Measurements from ENCODE around the gene CENPB. TPM values are rescaled to one million over a fixed set of nuclear protein-coding genes. Genes with fewer than 3 reads are reported as not detected.

Gene CENPB
- total and polyA plus RNA-seq, 4 donors, result 4.5 to 32.4 (median 25.4) TPM

- WGBS, result 26% methylated on average over 18 of the region's 18 CpGs
- Histone ChIP-seq H3K9ac (ENCODE audit: low read depth in 1 of 2, low read length in 2 of 2) (no peak overlapping the region), H3K4me3 (ENCODE audit: low read depth in 1 of 3, low read length in 3 of 3) (no peak overlapping the region), H3K4me1 (ENCODE audit: control insufficient read depth in 4 of 4, insufficient read depth in 4 of 4, low read length in 3 of 4) (peaks cover 12 to 29% (median 22%) of the 10 kb centered on the region in 4 donors), H3K27me3 (ENCODE audit: control insufficient read depth in 4 of 4, insufficient read depth in 4 of 4, low read length in 3 of 4) (no peaks in the 10 kb centered on the region), H3K9me3 (ENCODE audit: control insufficient read depth in 4 of 4, low read length in 3 of 4) (no peaks in the 10 kb centered on the region), H3K36me3 (ENCODE audit: control insufficient read depth in 4 of 4, insufficient read depth in 3 of 4, low read depth in 1 of 4, low read length in 3 of 4) (peaks cover 0 to 1% (median 0%) of the 10 kb centered on the region in 4 donors), H3K27ac (ENCODE audit: low read depth in 1 of 2, low read length in 2 of 2) (no peak overlapping the region)
- TF ChIP-seq REST (IDR thresholded peaks at IDR 0.05), result no peak
- TF ChIP-seq FOXA1 (IDR thresholded peaks at IDR 0.05), result no peak
- no peak for TF ChIP-seq ZBTB33 (IDR thresholded peaks at IDR 0.05)
- no peak for TF ChIP-seq FOXA2 (IDR thresholded peaks at IDR 0.05)
- TF ChIP-seq SP1 (IDR thresholded peaks at IDR 0.05), result no peak
- no peak for TF ChIP-seq MAX (IDR thresholded peaks at IDR 0.05)
- TF ChIP-seq ATF3 (IDR thresholded peaks at IDR 0.05), result no peak
- TF ChIP-seq NR2F2 (IDR thresholded peaks at IDR 0.05), result no peak
- TF ChIP-seq EGR1 (IDR thresholded peaks at IDR 0.05; ENCODE audit: low read depth in 2 of 2), result no peak
- TF ChIP-seq JUND (IDR thresholded peaks at IDR 0.05), result no peak
- no peak for TF ChIP-seq RAD21 (IDR thresholded peaks at IDR 0.05)
- TF ChIP-seq RXRA (IDR thresholded peaks at IDR 0.05), result no peak
- TF ChIP-seq HNF4A (conservative IDR thresholded peaks at IDR 0.05), result no peak
- TF ChIP-seq TAF1 (conservative IDR thresholded peaks at IDR 0.05), result no peak
- DNase-seq (ENCODE audit: low spot score), result no peak
These were observed 7.6 kb downstream of the CENPB start for GRCh38 chr20:3778976-3779375.

- Histone ChIP-seq H3K9ac (ENCODE audit: low read depth in 1 of 2, low read length in 2 of 2) (no peak overlapping the region), H3K36me3 (ENCODE audit: control insufficient read depth in 4 of 4, insufficient read depth in 3 of 4, low read depth in 1 of 4, low read length in 3 of 4) (peaks cover 0 to 1% (median 0%) of the 10 kb centered on the region in 4 donors), H3K27ac (ENCODE audit: low read depth in 1 of 2, low read length in 2 of 2) (no peak overlapping the region), H3K4me1 (ENCODE audit: control insufficient read depth in 4 of 4, insufficient read depth in 4 of 4, low read length in 3 of 4) (peaks cover 11 to 27% (median 20%) of the 10 kb centered on the region in 4 donors), H3K27me3 (ENCODE audit: control insufficient read depth in 4 of 4, insufficient read depth in 4 of 4, low read length in 3 of 4) (no peaks in the 10 kb centered on the region), H3K9me3 (ENCODE audit: control insufficient read depth in 4 of 4, low read length in 3 of 4) (no peaks in the 10 kb centered on the region), H3K4me3 (ENCODE audit: low read depth in 1 of 3, low read length in 3 of 3) (peak overlapping the region; percentile 46 to 49 (median 48))
- WGBS, result 4% methylated on average over 70 of the region's 70 CpGs
- TF ChIP-seq YY1 (IDR thresholded peaks at IDR 0.05), result no peak
- TF ChIP-seq EGR1 (IDR thresholded peaks at IDR 0.05; ENCODE audit: low read depth in 2 of 2), result no peak
- TF ChIP-seq SP1 (IDR thresholded peaks at IDR 0.05), result no peak
- TF ChIP-seq FOXA2 (IDR thresholded peaks at IDR 0.05), result no peak
- TF ChIP-seq HNF4A (conservative IDR thresholded peaks at IDR 0.05), result no peak
- TF ChIP-seq NR2F2 (IDR thresholded peaks at IDR 0.05), result no peak
- TF ChIP-seq TAF1 (conservative IDR thresholded peaks at IDR 0.05), result no peak
- TF ChIP-seq ZBTB33 (IDR thresholded peaks at IDR 0.05), result no peak
- no peak for TF ChIP-seq MAX (IDR thresholded peaks at IDR 0.05)
- TF ChIP-seq RXRA (IDR thresholded peaks at IDR 0.05), result no peak
- TF ChIP-seq REST (IDR thresholded peaks at IDR 0.05), result no peak
- no peak for TF ChIP-seq JUND (IDR thresholded peaks at IDR 0.05)
- no peak for DNase-seq (ENCODE audit: low spot score)
These were observed 8.6 kb downstream of the CENPB start for GRCh38 chr20:3777716-3778629.

All from liver (tissue), 9 donors.